SK-N-MC (cell line): ENCODE measurements around the gene HCN3.

Source experiments
- EZH2 ChIP-seq: fragments of 200-600 bp; sonication (generic); IDR thresholded peaks from one replicate; pipeline ENCODE4 v1.6.1; 2017; ENCODE audit warnings: antibody characterized with exemption
- FOXP2 ChIP-seq: optimal IDR thresholded peaks from 2 replicates; pipeline ENCODE3; 2011; ENCODE audit warnings: mild to moderate bottlenecking, moderate library complexity; ENCODE audit not compliant: insufficient read depth; ENCODE audit errors: extremely low read length, control extremely low read depth
- POLR2AphosphoS5 ChIP-seq: IDR thresholded peaks from 2 replicates; pipeline ENCODE4 v1.6.1; 2012; ENCODE audit warnings: mild to moderate bottlenecking, low read depth, low read length, borderline replicate concordance

- TF ChIP-seq POLR2AphosphoS5 (no peak), EZH2 (no peak), FOXP2 (no peak)
Measured at GRCh38 chr1:155322571-155322952, 45.3 kb downstream of the HCN3 start.
